A549 (cell line): Measurements from ENCODE around the gene MRPL12. TPM values are rescaled to one million over a fixed set of nuclear protein-coding genes. Genes with fewer than 3 reads are reported as not detected.
"Not testable (repeated sequence)": the region's sequence is repeated elsewhere in the genome, so short reads cannot be mapped to it uniquely, and the experiment has no call there.

ENCODE experiments used
- ATAC-seq, 2 experiments: fragments of 200-7000 bp in 1 of 2; fragments of >200 bp in 1 of 2; cut with Nextera tagmentation in 1 of 2; cut with Tn5 transposase in 1 of 2; 3 replicates each; pipeline versions ENCODE4 v1.8.0 to v1.9.1; 2018 to 2020; ENCODE audit warnings: mild to moderate bottlenecking in 1 of 2, moderate library complexity in 1 of 2
- CTCF ChIA-PET: fragments of 300-600 bp; sonication (Branson Sonifier 250); formaldehyde crosslinking; extraction: SDS; loops from one replicate; lab custom pipeline; 2021; ENCODE audit warnings: antibody characterized with exemption, inconsistent platforms; lab: Yijun Ruan, JAX
- POLR2A ChIA-PET: fragments of 350-600 bp; formaldehyde crosslinking; extraction: SDS; loops from one replicate; lab custom pipeline; 2021; ENCODE audit warnings: antibody characterized with exemption, inconsistent platforms; lab: Yijun Ruan, JAX
- DNase-seq, 2 experiments: peaks; one replicate each; pipeline versions ENCODE4 v3.0.0 to v3.0.0-alpha.2; 2011 to 2016; ENCODE audit warnings: low read depth in 1 of 2, low spot score in 1 of 2
- FAIRE-seq: peaks from 2 replicates; lab custom pipeline; 2011; peaks lifted over from hg19 to GRCh38; lab: Jason Lieb, UNC
- H3K27ac ChIP-seq, 2 experiments: fragments of >200 bp; sonication (Bioruptor Twin); formaldehyde crosslinking; 3 replicates each; pipeline ENCODE4 v1.5.1; 2016 to 2017
- H3K4me1 ChIP-seq: fragments of >200 bp; sonication (Bioruptor Twin); formaldehyde crosslinking; 3 replicates; pipeline ENCODE4 v1.6.1; 2016
- H3K4me2 ChIP-seq: fragments of >200 bp; sonication (Bioruptor Twin); formaldehyde crosslinking; 3 replicates; pipeline ENCODE4 v1.6.1; 2016
- H3K4me3 ChIP-seq: fragments of >200 bp; sonication (Bioruptor Twin); formaldehyde crosslinking; 3 replicates; pipeline ENCODE4 v1.5.1; 2016
- H3K9me3 ChIP-seq: fragments of >200 bp; sonication (Bioruptor Twin); formaldehyde crosslinking; 3 replicates; pipeline ENCODE4 v1.6.1; 2016
- ATOH8 ChIP-seq: fragments of 250-450 bp; sonication (Bioruptor Pico); IDR thresholded peaks from 2 replicates; pipeline ENCODE4 v1.5.0; 2020; ENCODE audit warnings: low read depth, mild to moderate bottlenecking, moderate library complexity
- EHF ChIP-seq: fragments of 250-450 bp; sonication (Bioruptor Pico); IDR thresholded peaks from 2 replicates; pipeline ENCODE4 v1.5.0; 2020; ENCODE audit warnings: mild to moderate bottlenecking
- EHMT2 ChIP-seq: fragments of 200-600 bp; sonication (generic); IDR thresholded peaks from 2 replicates; pipeline ENCODE4 v1.6.1; 2016; ENCODE audit warnings: antibody characterized with exemption, low read depth, mild to moderate bottlenecking, moderate library complexity
- FOXS1 ChIP-seq: fragments of 250-450 bp; sonication (Bioruptor Pico); IDR thresholded peaks from 2 replicates; pipeline ENCODE4 v1.5.0; 2020; ENCODE audit warnings: mild to moderate bottlenecking, moderate library complexity
- JUNB ChIP-seq: fragments of >200 bp; sonication (Bioruptor Twin); formaldehyde crosslinking; IDR thresholded peaks from 2 replicates; pipeline ENCODE4 v1.6.1; 2016
- MAFK ChIP-seq: fragments of 450-650 bp; IDR thresholded peaks from 2 replicates; pipeline ENCODE4 v1.6.1; 2014; ENCODE audit not compliant: partially characterized antibody
- MAX ChIP-seq: IDR thresholded peaks from 2 replicates; pipeline ENCODE4 v1.6.1; 2012
- MAZ ChIP-seq: fragments of 150-350 bp; IDR thresholded peaks from 2 replicates; pipeline ENCODE4 v1.6.1; 2014; ENCODE audit warnings: antibody characterized with exemption, low read depth, low read length, borderline replicate concordance
- NPAS2 ChIP-seq: fragments of 250-450 bp; sonication (Bioruptor Pico); IDR thresholded peaks from 2 replicates; pipeline ENCODE4 v1.8.0; 2022; ENCODE audit warnings: mild to moderate bottlenecking, moderate library complexity, borderline replicate concordance
- POLR2AphosphoS2 ChIP-seq: conservative IDR thresholded peaks from 2 replicates; pipeline ENCODE4 v1.6.1; 2012; ENCODE audit warnings: low read length, improper control_type of control experiment, inconsistent platforms
- RAD21 ChIP-seq, 2 experiments: fragments of >200 bp in 1 of 2; sonication (Bioruptor Twin) in 1 of 2; formaldehyde crosslinking in 1 of 2; IDR thresholded peaks in 1 of 2; conservative IDR thresholded peaks in 1 of 2; 2 replicates in 1 of 2; 3 replicates in 1 of 2; pipeline ENCODE4 v1.6.1; 2012 to 2018; ENCODE audit warnings: inconsistent platforms in 1 of 2
- RARB ChIP-seq: fragments of 250-450 bp; sonication (Bioruptor Pico); IDR thresholded peaks from 2 replicates; pipeline ENCODE4 v1.8.0; 2021; ENCODE audit warnings: mild to moderate bottlenecking, moderate library complexity
- REST ChIP-seq: fragments of 200-600 bp; sonication (generic); IDR thresholded peaks from 2 replicates; pipeline ENCODE4 v1.6.1; 2016; ENCODE audit warnings: antibody characterized with exemption, mild to moderate bottlenecking, moderate library complexity
- SMC3 ChIP-seq: fragments of >200 bp; sonication (Bioruptor Twin); formaldehyde crosslinking; IDR thresholded peaks from 3 replicates; pipeline ENCODE4 v1.6.1; 2018; ENCODE audit warnings: inconsistent platforms
- TFCP2L1 ChIP-seq: fragments of 250-450 bp; sonication (Bioruptor Pico); IDR thresholded peaks from 2 replicates; pipeline ENCODE4 v1.5.0; 2021; ENCODE audit warnings: mild to moderate bottlenecking
- ZC3H11A ChIP-seq: fragments of 450-650 bp; IDR thresholded peaks from 2 replicates; pipeline ENCODE4 v1.6.1; 2014; ENCODE audit warnings: antibody characterized with exemption, mild to moderate bottlenecking
- ZNF302 ChIP-seq: fragments of 250-450 bp; sonication (Bioruptor Pico); IDR thresholded peaks from 2 replicates; pipeline ENCODE4 v1.9.0; 2021; ENCODE audit warnings: inconsistent platforms, mild to moderate bottlenecking, moderate library complexity
- ZSCAN20 ChIP-seq: fragments of 250-450 bp; sonication (Bioruptor Pico); IDR thresholded peaks from 2 replicates; pipeline ENCODE4 v1.8.0; 2022; ENCODE audit warnings: mild to moderate bottlenecking, moderate library complexity
- WGBS: methylation state at CpG from one replicate; pipeline ENCODE4 v1.1.6; 2017; ENCODE audit errors: missing lambda C conversion rate; 5-methylcytosine and 5-hydroxymethylcytosine counted together
- polyA plus RNA-seq, 4 experiments: library from polyadenylated mRNA; depleted of rRNA in 3 of 4; stranded (reverse); fragments of >200 nt; fragmentation: RNase III in 1 of 4; extraction: RNeasy Plus Mini Kit Qiagen cat#74134 plus additional on column Dnase treatment in 1 of 4; gene quantifications; 2 replicates in 3 of 4; 3 replicates in 1 of 4; pipeline ENCODE4 v1.2.3, GENCODE V29; 2011 to 2017
- TF ChIP-seq, protein P1 (sequence below): fragments of 150-350 bp; IDR thresholded peaks from 2 replicates; pipeline ENCODE4 v1.6.1; 2014; ENCODE audit warnings: low read depth, mild to moderate bottlenecking, low read length

Gene MRPL12
- polyA plus RNA-seq, 2 of the 4 experiments (the other 2 are of a cell fraction): 161 to 215 TPM

DNA sequence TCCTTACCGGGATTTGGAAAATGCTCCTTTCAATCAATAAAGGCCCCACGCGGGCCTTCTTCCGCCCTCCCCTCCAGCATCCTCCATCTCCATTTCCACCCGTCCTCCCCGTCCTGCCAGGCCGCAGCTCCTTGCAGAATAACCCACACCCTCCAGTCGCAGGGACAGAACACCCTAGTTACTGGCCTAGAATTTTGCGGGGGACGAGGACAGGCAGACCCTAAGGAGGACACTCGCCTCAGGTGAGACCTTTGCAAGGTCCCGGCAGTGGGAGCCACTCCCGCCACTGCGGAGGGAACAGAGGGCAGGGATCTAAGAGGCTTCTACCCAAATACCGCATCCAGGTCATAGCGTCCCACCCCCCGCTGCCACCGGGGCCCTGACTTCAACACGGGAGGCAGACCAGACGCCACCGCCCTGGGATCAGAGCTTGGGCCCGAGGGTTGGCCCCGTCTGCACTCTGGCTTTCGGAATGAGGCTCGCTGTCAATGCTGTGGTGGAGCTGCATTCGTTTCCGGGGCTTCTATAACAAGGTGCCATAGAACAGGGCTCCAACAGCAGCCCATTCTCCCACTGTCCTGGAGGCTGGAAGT lies 35.7 kb downstream of the MRPL12 start:
- POLR2A ChIA-PET: interaction anchor here (1.0 kb wide), 1 partner anchor 122 kb away, joined by 3 read pairs; the partner anchor contains the start of gene P4HB
- CTCF ChIA-PET: interaction anchor here (0.7 to 1.5 kb wide), 5 partner anchors 26 to 127 kb away, joined by 3 to 4 read pairs (median 4); no protein-coding TSS in a partner anchor
- 86% methylated on average over 27 of the region's 27 CpGs for WGBS

GRCh38 chr17:81739593-81739992 lies 36.4 kb downstream of the MRPL12 start:
- FAIRE-seq, H3K9me3 ChIP-seq: not testable (repeated sequence)
- POLR2A ChIA-PET: interaction anchor here (1.0 kb wide), 1 partner anchor 121 kb away, joined by 3 read pairs; the partner anchor contains the start of gene P4HB

More for the DNA sequence above, 35.7 kb downstream of the MRPL12 start:
- no peak overlapping the region for H3K4me2 ChIP-seq
- TF ChIP-seq RAD21 (conservative IDR thresholded peaks at IDR 0.05 in 1 of 2, IDR thresholded peaks at IDR 0.05 in 1 of 2): no peak
- TF ChIP-seq TFCP2L1 (CRISPR knock-in tag): no peak
- TF ChIP-seq MAX: no peak
- no peak for TF ChIP-seq ZNF302 (CRISPR knock-in tag)
- TF ChIP-seq RARB: no peak
- TF ChIP-seq JUNB: no peak
- TF ChIP-seq MAZ: no peak
- TF ChIP-seq ZSCAN20: no peak
- TF ChIP-seq NPAS2 (CRISPR knock-in tag): no peak
- TF ChIP-seq REST: no peak
- no peak for FAIRE-seq
- no peak overlapping the region for H3K27ac ChIP-seq
- no peaks in the 10 kb centered on the region for H3K9me3 ChIP-seq
- H3K4me1 ChIP-seq: peaks cover 12% of the 10 kb centered on the region
- H3K4me3 ChIP-seq: no peak overlapping the region
- no peak for DNase-seq
- ATAC-seq: no peak

DNA sequence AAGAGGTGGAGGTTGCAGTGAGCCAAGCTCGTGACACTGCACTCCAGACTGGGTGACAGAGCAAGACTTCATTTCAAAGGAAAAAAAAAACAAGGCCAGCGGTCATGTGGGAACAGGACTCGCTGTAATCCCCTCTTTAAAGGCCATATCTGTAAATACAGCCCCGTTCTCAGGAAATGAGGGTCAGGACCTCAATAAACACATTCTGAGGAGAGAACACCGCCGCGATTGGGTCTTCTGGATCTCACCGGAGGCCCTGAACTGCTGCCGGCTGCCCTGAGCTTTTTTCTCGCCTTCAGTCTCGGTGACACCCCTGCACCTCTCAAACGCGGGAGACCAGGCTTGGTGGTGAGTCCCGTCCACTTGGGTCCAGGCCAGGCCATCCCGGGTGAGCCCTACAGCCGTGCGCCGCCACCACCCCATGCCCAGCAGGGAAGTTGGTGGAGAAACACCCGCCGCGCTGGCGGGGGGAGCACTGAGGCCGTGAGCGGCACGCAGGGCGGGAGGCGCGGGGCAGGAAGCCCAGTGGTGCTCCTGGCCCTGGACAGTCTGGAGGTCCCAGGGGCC lies 37.3 kb downstream of the MRPL12 start:
- WGBS: 80% methylated on average over 28 of the region's 28 CpGs
- no peak for FAIRE-seq
- H3K4me3 ChIP-seq: no peak overlapping the region
- ChIA-PET CTCF (no interaction called here), POLR2A (no interaction called here)
- H3K4me2 ChIP-seq: no peak overlapping the region
- peaks cover 4% of the 10 kb centered on the region for H3K4me1 ChIP-seq
- no peak for TF ChIP-seq SMC3
- no peak for TF ChIP-seq ATOH8 (CRISPR knock-in tag)
- TF ChIP-seq RARB: no peak
- TF ChIP-seq MAFK: no peak
- no peak for TF ChIP-seq ZNF302 (CRISPR knock-in tag)
- no peak for TF ChIP-seq ZC3H11A
- no peak for TF ChIP-seq POLR2AphosphoS2
- TF ChIP-seq, protein P1, sequence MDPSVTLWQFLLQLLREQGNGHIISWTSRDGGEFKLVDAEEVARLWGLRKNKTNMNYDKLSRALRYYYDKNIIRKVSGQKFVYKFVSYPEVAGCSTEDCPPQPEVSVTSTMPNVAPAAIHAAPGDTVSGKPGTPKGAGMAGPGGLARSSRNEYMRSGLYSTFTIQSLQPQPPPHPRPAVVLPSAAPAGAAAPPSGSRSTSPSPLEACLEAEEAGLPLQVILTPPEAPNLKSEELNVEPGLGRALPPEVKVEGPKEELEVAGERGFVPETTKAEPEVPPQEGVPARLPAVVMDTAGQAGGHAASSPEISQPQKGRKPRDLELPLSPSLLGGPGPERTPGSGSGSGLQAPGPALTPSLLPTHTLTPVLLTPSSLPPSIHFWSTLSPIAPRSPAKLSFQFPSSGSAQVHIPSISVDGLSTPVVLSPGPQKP: no peak
- no peak for TF ChIP-seq EHF (CRISPR knock-in tag)
- TF ChIP-seq FOXS1 (CRISPR knock-in tag): no peak
- no peak for TF ChIP-seq EHMT2
- ATAC-seq: peak; percentile 13 to 19; a peak in 5 of 6 replicates
- no peaks in the 10 kb centered on the region for H3K9me3 ChIP-seq
- H3K27ac ChIP-seq: no peak overlapping the region
- no peak for DNase-seq

More at GRCh38 chr17:81739593-81739992, 36.4 kb downstream of the MRPL12 start:
- H3K4me2 ChIP-seq, H3K4me3 ChIP-seq, ATAC-seq, H3K27ac ChIP-seq, H3K4me1 ChIP-seq, DNase-seq: not testable (repeated sequence)
- 80% methylated on average over 8 of the region's 8 CpGs for WGBS
- CTCF ChIA-PET: interaction anchor here (0.7 to 1.5 kb wide), 4 partner anchors 62 to 126 kb away, joined by 3 to 4 read pairs (median 4); no protein-coding TSS in a partner anchor
